Calu3 (cell line): ENCODE measurements around the gene SMARCA2. TPM values are rescaled to one million over a fixed set of nuclear protein-coding genes. Genes with fewer than 3 reads are reported as not detected.

ENCODE experiments used
- BruUV-seq: library from RNA; stranded (reverse); fragments of 400-500 nt; replicated peaks from 2 replicates; lab custom pipeline; 2021; lab: Mats Ljungman, UMichigan
- CTCF ChIA-PET: fragments of 300-600 bp; sonication (Branson Sonifier 250); formaldehyde crosslinking; loops from one replicate; lab custom pipeline; 2022; ENCODE audit warnings: antibody characterized with exemption; lab: Charles Lee
- DNase-seq: peaks from one replicate; pipeline ENCODE4 v3.0.0; 2022
- H3K27ac Mint-ChIP-seq: one replicate; pipeline ENCODE4 v1.8.0; 2022; ENCODE audit warnings: mixed read lengths; ENCODE audit not compliant: unreplicated experiment
- H3K27me3 Mint-ChIP-seq: one replicate; pipeline ENCODE4 v1.8.0; 2022; ENCODE audit warnings: mixed read lengths; ENCODE audit not compliant: unreplicated experiment
- H3K36me3 Mint-ChIP-seq: one replicate; pipeline ENCODE4 v1.8.0; 2022; ENCODE audit warnings: mild to moderate bottlenecking, moderate library complexity, mixed read lengths; ENCODE audit not compliant: insufficient read depth, unreplicated experiment
- H3K4me1 Mint-ChIP-seq: one replicate; pipeline ENCODE4 v1.8.0; 2022; ENCODE audit warnings: mild to moderate bottlenecking, low read depth, mixed read lengths; ENCODE audit not compliant: unreplicated experiment
- H3K4me3 Mint-ChIP-seq: one replicate; pipeline ENCODE4 v1.8.0; 2022; ENCODE audit warnings: mild to moderate bottlenecking, low read depth, moderate library complexity, mixed read lengths; ENCODE audit not compliant: unreplicated experiment
- H3K9me3 Mint-ChIP-seq: one replicate; pipeline ENCODE4 v1.8.0; 2022; ENCODE audit warnings: low read depth, mixed read lengths; ENCODE audit not compliant: unreplicated experiment
- intact Hi-C: fragments of 100-400 bp; cut with micrococcal nuclease; formaldehyde crosslinking; loops from one replicate; pipeline ENCODE4 v1.10.0; 2022; ENCODE audit not compliant: unreplicated experiment
- total RNA-seq: library from RNA; stranded (reverse); gene quantifications from 2 replicates; pipeline ENCODE4 v1.2.3, GENCODE V29; 2022
- TF ChIP-seq, protein P1 (sequence below): fragments of 200-600 bp; IDR thresholded peaks from one replicate; pipeline ENCODE4 v1.8.0; 2022; ENCODE audit warnings: antibody characterized with exemption; ENCODE audit not compliant: unreplicated experiment

The SMARCA2 gene
- total RNA-seq, 1 experiment from 2014 or later: 47.4 TPM

DNA sequence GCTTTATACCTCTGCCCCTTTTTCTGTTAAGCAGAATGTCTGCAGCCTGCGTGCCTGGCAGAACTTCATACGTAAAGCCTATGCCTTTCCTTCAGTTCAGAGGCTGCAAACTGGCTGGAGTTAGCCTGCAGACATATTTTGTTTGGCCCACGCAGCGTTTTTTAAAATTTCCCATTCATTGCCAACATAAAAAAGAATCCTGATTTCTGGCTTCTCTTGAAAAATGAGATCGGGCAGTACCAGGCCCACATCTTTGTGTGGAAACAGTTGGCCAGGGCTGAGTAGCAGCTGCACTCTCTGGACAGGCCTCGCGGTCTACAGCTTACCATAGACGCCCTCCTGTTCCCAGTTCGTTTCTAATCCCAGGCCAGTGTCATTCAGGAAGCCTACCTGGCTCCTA lies 104.4 kb downstream of the SMARCA2 start:
- BruUV-seq: no TSS peak
- Mint-ChIP-seq H3K4me3 (no peak overlapping the region), H3K9me3 (no peaks in the 10 kb centered on the region), H3K4me1 (no peaks in the 10 kb centered on the region), H3K27me3 (no peaks in the 10 kb centered on the region), H3K27ac (no peak overlapping the region), H3K36me3 (no peaks in the 10 kb centered on the region)
- TF ChIP-seq, protein P1, sequence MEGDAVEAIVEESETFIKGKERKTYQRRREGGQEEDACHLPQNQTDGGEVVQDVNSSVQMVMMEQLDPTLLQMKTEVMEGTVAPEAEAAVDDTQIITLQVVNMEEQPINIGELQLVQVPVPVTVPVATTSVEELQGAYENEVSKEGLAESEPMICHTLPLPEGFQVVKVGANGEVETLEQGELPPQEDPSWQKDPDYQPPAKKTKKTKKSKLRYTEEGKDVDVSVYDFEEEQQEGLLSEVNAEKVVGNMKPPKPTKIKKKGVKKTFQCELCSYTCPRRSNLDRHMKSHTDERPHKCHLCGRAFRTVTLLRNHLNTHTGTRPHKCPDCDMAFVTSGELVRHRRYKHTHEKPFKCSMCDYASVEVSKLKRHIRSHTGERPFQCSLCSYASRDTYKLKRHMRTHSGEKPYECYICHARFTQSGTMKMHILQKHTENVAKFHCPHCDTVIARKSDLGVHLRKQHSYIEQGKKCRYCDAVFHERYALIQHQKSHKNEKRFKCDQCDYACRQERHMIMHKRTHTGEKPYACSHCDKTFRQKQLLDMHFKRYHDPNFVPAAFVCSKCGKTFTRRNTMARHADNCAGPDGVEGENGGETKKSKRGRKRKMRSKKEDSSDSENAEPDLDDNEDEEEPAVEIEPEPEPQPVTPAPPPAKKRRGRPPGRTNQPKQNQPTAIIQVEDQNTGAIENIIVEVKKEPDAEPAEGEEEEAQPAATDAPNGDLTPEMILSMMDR: no peak
- CTCF ChIA-PET: no interaction called here
- intact Hi-C loops: no loop called here
- DNase-seq: no peak

DNA sequence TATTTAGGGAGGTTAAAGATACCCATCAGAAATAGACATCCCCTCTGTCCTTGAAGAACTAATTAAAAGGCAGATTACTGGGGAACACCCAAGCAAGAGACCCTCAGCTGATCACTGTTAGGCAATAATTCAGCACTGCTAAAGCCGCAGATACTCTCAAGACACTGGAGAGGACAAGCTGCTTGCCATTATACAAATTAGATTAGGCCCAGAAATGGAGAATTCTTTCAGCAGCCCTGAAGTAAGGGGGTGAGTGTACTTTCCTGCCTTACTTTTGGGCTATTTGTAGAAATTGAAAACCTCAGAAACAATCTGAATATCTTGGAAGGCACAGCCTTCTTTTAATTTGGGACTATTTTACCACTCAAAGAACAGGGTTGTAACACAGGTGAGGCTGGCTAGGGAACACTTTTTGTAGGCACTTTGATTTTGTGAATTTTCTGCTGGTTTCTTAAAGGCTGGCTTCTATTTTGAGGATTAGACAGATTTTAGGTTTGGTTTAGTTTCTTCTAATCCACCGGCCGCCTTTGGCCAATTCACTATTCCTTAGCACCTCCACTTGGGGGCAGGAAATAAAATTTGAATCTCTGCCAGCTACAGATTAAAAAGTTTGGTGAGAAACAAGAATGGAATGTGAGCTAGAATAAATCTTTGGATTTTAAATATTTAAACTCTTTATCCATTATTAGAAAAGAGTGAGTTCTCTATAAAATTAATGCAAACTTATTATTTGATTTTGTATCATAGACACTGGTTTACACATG lies 106.0 kb downstream of the SMARCA2 start:
- TF ChIP-seq, protein P1: no peak
- Mint-ChIP-seq H3K9me3 (no peaks in the 10 kb centered on the region), H3K27me3 (no peaks in the 10 kb centered on the region), H3K36me3 (no peaks in the 10 kb centered on the region), H3K4me1 (no peaks in the 10 kb centered on the region), H3K4me3 (no peak overlapping the region), H3K27ac (no peak overlapping the region)
- CTCF ChIA-PET: interaction anchor here (0.7 kb wide), 1 partner anchor 39 kb away, joined by 3 read pairs; no protein-coding TSS in a partner anchor
- DNase-seq: peak; percentile 15
- BruUV-seq: no TSS peak
- intact Hi-C loops: loop anchor here (10.0 kb wide), 1 partner anchor 714 kb away; no protein-coding TSS in a partner anchor

DNA sequence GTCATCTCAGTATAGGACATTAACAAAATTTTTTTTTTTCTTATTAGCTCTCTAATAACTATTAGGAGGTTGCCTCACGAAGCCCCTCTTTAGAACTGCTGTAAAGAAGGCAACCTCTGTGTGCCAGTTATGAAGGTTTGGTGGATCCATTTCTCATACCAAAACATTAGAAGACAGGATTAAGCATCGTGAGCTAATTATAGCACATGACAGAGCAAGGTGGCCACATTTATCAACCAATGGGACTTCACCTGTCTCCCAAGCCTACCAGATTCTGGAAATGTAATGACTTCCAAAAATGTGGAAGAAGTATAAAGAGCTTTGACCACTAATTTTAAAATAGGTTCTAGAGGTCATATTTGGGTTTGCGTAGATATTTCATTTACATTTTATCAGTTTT lies 107.2 kb downstream of the SMARCA2 start:
- no peaks in the 10 kb centered on the region for H3K36me3 Mint-ChIP-seq
- CTCF ChIA-PET: interaction anchor here (0.9 kb wide), 1 partner anchor 108 kb away, joined by 3 read pairs; no protein-coding TSS in a partner anchor
- intact Hi-C loops: loop anchor here (10.0 kb wide), 1 partner anchor 713 kb away; no protein-coding TSS in a partner anchor
- TF ChIP-seq, protein P1: no peak
- no peaks in the 10 kb centered on the region for H3K9me3 Mint-ChIP-seq
- no peak overlapping the region for H3K4me3 Mint-ChIP-seq
- H3K4me1 Mint-ChIP-seq: no peaks in the 10 kb centered on the region
- BruUV-seq: no TSS peak
- H3K27ac Mint-ChIP-seq: no peak overlapping the region
- no peak for DNase-seq
- no peaks in the 10 kb centered on the region for H3K27me3 Mint-ChIP-seq

DNA sequence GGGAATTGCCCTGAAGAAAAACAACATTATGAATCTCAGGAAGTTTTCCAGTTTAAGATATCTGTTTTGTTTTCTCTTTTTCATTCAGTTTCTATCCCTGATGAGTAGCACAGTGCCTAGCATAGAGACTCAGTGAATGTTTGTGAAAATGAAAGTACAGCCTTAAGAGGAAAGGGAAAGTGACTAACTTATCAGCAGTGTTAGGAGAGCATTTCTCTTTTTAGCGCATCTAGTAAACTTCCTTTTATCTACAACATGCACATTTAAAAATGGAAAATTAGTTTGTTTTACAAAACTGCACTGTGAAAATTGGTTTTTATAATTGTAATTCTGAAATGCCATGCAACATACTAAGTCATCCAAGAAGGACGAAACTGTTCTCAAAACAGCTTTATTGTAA lies 110.8 kb downstream of the SMARCA2 start:
- Mint-ChIP-seq H3K36me3 (peaks cover 4% of the 10 kb centered on the region), H3K4me1 (no peaks in the 10 kb centered on the region), H3K9me3 (no peaks in the 10 kb centered on the region), H3K27me3 (no peaks in the 10 kb centered on the region), H3K27ac (no peak overlapping the region), H3K4me3 (no peak overlapping the region)
- no TSS peak for BruUV-seq
- CTCF ChIA-PET: no interaction called here
- intact Hi-C loops: loop anchor here (10.0 kb wide), 1 partner anchor 709 kb away; no protein-coding TSS in a partner anchor
- TF ChIP-seq, protein P1: no peak
- no peak for DNase-seq
